Breast epithelium (tissue), 3 donors: ENCODE measurements around the gene BNC2.

ENCODE experiments used
- POLR2A ChIP-seq: fragments of 450-650 bp; IDR thresholded peaks from one replicate; pipeline ENCODE4 v1.6.1; 2016; ENCODE audit warnings: antibody characterized with exemption, mild to moderate bottlenecking, moderate library complexity
- TF ChIP-seq, protein P1 (sequence below), 3 donors: fragments of 450-650 bp; IDR thresholded peaks; one replicate each; pipeline ENCODE4 v1.5.1; 2016 to 2017; ENCODE audit warnings: antibody characterized with exemption in 3 of 3, mild to moderate bottlenecking in 3 of 3, moderate library complexity in 3 of 3

DNA sequence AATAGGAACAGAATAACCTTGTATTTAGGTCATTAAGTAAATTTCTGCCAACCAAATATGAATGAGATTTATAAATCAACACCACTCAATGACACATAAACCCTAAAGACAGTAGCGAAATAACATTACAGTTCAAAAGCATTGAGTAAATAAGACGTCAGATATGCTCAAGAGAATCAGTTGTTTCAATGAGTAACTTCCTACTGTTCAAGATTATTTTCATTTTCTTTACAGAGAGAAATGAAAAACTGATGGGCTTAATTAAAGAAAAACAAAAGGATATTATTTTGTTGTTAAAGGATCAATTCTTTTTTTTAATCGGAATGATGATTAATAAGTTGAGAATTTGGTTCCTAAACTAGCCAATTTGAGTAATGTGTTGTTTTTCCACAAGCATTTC, 150.1 kb downstream of the BNC2 start:
- TF ChIP-seq POLR2A: no peak
- TF ChIP-seq, protein P1, sequence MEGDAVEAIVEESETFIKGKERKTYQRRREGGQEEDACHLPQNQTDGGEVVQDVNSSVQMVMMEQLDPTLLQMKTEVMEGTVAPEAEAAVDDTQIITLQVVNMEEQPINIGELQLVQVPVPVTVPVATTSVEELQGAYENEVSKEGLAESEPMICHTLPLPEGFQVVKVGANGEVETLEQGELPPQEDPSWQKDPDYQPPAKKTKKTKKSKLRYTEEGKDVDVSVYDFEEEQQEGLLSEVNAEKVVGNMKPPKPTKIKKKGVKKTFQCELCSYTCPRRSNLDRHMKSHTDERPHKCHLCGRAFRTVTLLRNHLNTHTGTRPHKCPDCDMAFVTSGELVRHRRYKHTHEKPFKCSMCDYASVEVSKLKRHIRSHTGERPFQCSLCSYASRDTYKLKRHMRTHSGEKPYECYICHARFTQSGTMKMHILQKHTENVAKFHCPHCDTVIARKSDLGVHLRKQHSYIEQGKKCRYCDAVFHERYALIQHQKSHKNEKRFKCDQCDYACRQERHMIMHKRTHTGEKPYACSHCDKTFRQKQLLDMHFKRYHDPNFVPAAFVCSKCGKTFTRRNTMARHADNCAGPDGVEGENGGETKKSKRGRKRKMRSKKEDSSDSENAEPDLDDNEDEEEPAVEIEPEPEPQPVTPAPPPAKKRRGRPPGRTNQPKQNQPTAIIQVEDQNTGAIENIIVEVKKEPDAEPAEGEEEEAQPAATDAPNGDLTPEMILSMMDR (IDR thresholded peaks at IDR 0.05): no peak
